SU-DHL-6 (cell line): ENCODE data around the gene ADGRD1.

ENCODE experiments used
- H2AFZ ChIP-seq: fragments of 200-600 bp; sonication (generic); 2 replicates; pipeline ENCODE4 v1.6.1; 2014; ENCODE audit warnings: low read depth, mild to moderate bottlenecking, moderate library complexity, mixed read lengths, antibody characterized with exemption, low read length; ENCODE audit not compliant: severe bottlenecking
- H3F3A ChIP-seq: fragments of 200-600 bp; shearing (Covaris generic); 2 replicates; pipeline ENCODE4 v1.6.0; 2016; ENCODE audit warnings: antibody characterized with exemption, mild to moderate bottlenecking; ENCODE audit not compliant: insufficient read depth
- H3K27ac ChIP-seq: fragments of 200-600 bp; sonication (generic); 2 replicates; pipeline ENCODE4 v1.5.1; 2016; ENCODE audit warnings: low read depth, mild to moderate bottlenecking, low read length, moderate library complexity, mixed read lengths
- H3K27me3 ChIP-seq: fragments of 200-600 bp; sonication (generic), shearing (Covaris generic); 2 replicates; pipeline ENCODE4 v1.6.0; 2014; ENCODE audit warnings: mild to moderate bottlenecking, low read length
- H3K36me3 ChIP-seq: fragments of 200-600 bp; sonication (generic); 2 replicates; pipeline ENCODE4 v1.6.1; 2014; ENCODE audit warnings: mild to moderate bottlenecking, low read length, mixed read lengths
- H3K4me2 ChIP-seq: fragments of 300-600, 200-600 bp; shearing (Covaris generic), sonication (generic); 2 replicates; pipeline ENCODE4 v1.6.0; 2014; ENCODE audit warnings: low read length, low read depth, mild to moderate bottlenecking; ENCODE audit not compliant: poor library complexity, severe bottlenecking
- H3K4me3 ChIP-seq: fragments of 200-600 bp; sonication (generic); 2 replicates; pipeline ENCODE4 v1.5.1; 2014; ENCODE audit warnings: antibody characterized with exemption, low read length, mild to moderate bottlenecking, mixed read lengths; ENCODE audit not compliant: insufficient read depth, poor library complexity, severe bottlenecking
- H3K79me2 ChIP-seq: fragments of 200-600 bp; sonication (generic); 2 replicates; pipeline ENCODE4 v1.6.1; 2014; ENCODE audit warnings: mild to moderate bottlenecking, low read length, moderate library complexity; ENCODE audit not compliant: insufficient read depth
- H3K9ac ChIP-seq: fragments of 200-600 bp; sonication (generic); 2 replicates; pipeline ENCODE4 v1.7.0; 2014; ENCODE audit warnings: mild to moderate bottlenecking, low read length
- H3K9me2 ChIP-seq: fragments of 200-600 bp; sonication (generic); replicated peaks from 2 replicates; pipeline ENCODE4 v1.6.1; 2014; ENCODE audit warnings: low read length; ENCODE audit not compliant: insufficient read depth
- H3K9me3 ChIP-seq: fragments of 200-600 bp; sonication (generic); 2 replicates; pipeline ENCODE4 v1.6.1; 2014; ENCODE audit warnings: low read length, mixed read lengths; ENCODE audit not compliant: insufficient read depth
- H4K20me1 ChIP-seq: fragments of 200-600 bp; sonication (generic); 2 replicates; pipeline ENCODE4 v1.6.1; 2014; ENCODE audit warnings: low read depth, mild to moderate bottlenecking, antibody characterized with exemption, low read length, moderate library complexity, mixed read lengths
- EZH2phosphoT487 ChIP-seq: fragments of 200-600 bp; sonication (generic), shearing (Covaris generic); conservative IDR thresholded peaks from 2 replicates; pipeline ENCODE4 v1.6.1; 2018; ENCODE audit warnings: mild to moderate bottlenecking, antibody characterized with exemption, low read length, moderate library complexity, mixed read lengths
- TF ChIP-seq, protein P1 (sequence below): fragments of 200-600 bp; sonication (generic); IDR thresholded peaks from one replicate; pipeline ENCODE4 v1.5.1; 2017; ENCODE audit warnings: antibody characterized with exemption, mild to moderate bottlenecking, low read length, moderate library complexity; ENCODE audit not compliant: insufficient read depth, poor library complexity, severe bottlenecking

The ADGRD1 gene

DNA sequence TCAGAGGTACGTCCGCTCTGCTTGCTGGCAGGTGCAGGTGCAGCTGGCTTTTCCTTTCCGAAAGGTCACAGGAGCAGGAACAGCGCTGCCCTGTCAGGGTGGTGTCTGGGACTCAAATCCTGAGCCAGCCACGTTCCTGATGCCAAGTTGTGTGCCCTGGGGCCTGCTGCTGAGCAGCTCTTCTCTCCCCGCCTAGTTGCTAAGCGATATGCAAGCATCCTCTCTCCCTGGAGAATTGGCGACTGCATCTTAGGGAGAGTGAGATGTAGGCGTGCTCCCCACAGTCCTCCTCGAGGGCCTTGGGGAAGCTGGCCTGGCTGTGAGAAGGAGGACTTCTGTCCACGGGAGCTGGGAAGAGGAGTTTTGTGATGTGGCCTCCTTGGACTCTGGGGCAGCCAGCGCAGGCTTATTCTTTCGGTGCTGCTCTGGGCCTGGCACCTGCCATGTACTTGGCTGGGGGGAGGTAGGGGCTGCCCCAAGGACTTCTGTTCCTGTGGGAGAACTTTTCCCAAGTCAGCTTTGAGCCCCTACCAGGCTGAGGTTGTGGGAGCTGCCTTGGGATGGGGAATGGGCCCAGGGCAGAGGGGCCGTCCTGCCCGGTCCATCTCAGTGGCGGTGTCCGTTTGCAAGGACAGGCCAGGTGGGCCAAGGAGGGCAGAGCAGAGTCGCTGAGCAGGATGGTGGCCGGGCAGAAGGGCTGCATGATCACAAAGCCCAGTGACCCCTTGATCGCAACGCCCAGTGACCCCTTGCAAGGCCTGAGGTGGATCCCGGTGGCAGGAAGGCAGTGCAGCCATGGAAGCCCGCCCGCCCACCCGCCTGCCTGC is 183.5 kb downstream of the ADGRD1 start:
- Histone ChIP-seq H3K79me2 (no peaks in the 10 kb centered on the region), H3K27me3 (no peaks in the 10 kb centered on the region), H3K9me2 (no peaks in the 10 kb centered on the region), H3K36me3 (no peaks in the 10 kb centered on the region), H3K27ac (no peak overlapping the region), H3K9ac (no peak overlapping the region), H4K20me1 (no peaks in the 10 kb centered on the region), H3F3A (no peaks in the 10 kb centered on the region), H3K4me2 (no peak overlapping the region), H2AFZ (no peak overlapping the region), H3K4me3 (no peak overlapping the region), H3K9me3 (no peaks in the 10 kb centered on the region)
- TF ChIP-seq EZH2phosphoT487, result no peak
- TF ChIP-seq, protein P1, sequence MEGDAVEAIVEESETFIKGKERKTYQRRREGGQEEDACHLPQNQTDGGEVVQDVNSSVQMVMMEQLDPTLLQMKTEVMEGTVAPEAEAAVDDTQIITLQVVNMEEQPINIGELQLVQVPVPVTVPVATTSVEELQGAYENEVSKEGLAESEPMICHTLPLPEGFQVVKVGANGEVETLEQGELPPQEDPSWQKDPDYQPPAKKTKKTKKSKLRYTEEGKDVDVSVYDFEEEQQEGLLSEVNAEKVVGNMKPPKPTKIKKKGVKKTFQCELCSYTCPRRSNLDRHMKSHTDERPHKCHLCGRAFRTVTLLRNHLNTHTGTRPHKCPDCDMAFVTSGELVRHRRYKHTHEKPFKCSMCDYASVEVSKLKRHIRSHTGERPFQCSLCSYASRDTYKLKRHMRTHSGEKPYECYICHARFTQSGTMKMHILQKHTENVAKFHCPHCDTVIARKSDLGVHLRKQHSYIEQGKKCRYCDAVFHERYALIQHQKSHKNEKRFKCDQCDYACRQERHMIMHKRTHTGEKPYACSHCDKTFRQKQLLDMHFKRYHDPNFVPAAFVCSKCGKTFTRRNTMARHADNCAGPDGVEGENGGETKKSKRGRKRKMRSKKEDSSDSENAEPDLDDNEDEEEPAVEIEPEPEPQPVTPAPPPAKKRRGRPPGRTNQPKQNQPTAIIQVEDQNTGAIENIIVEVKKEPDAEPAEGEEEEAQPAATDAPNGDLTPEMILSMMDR, result no peak

DNA sequence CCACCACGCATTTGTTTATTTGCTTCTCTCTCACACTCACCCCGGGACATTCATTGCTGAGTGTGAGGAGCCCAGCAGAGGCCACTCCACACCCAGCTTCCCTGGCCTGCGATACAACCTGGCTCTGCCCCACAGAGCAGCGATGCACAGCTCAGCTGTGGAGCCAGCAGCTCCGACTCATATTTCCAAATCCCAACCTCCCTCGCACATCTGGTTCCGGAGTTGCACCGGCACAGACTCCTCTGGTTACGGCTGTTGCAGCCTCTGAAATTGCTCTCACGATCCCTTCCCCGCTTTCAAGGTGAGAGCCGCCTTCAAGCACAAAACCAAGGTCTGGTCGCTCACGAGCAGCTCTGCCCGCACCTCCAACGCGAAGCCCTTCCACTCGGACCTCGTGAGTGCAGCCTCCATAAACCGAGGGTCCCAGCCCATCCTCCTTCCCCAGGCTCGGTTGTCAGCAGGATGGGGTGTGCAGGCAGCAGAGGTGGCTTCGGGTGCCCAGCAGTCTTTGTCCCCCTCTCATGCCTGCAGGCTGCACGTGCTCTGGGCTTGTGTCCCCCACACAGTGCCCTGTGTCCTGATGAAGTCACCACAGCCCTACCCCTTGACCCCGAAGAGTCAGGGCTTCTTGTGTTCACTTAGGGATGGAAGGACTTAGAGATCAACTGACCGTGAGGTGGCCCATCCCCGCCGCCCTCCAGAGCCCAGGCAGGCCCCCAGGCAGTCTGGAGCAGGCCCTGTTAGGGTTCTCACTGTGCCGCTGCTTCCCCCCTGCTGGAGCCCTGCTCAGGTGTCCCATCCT is 184.3 kb downstream of the ADGRD1 start:
- no peak overlapping the region for H3K4me2 ChIP-seq
- no peak overlapping the region for H3K9ac ChIP-seq
- no peaks in the 10 kb centered on the region for H3K79me2 ChIP-seq
- no peaks in the 10 kb centered on the region for H3K9me3 ChIP-seq
- no peak overlapping the region for H3K27ac ChIP-seq
- TF ChIP-seq, protein P1, result no peak
- TF ChIP-seq EZH2phosphoT487, result no peak
- no peak overlapping the region for H3K4me3 ChIP-seq
- H4K20me1 ChIP-seq, result no peaks in the 10 kb centered on the region
- no peaks in the 10 kb centered on the region for H3F3A ChIP-seq
- no peak overlapping the region for H2AFZ ChIP-seq
- H3K27me3 ChIP-seq, result no peaks in the 10 kb centered on the region
- no peaks in the 10 kb centered on the region for H3K9me2 ChIP-seq
- no peaks in the 10 kb centered on the region for H3K36me3 ChIP-seq

DNA sequence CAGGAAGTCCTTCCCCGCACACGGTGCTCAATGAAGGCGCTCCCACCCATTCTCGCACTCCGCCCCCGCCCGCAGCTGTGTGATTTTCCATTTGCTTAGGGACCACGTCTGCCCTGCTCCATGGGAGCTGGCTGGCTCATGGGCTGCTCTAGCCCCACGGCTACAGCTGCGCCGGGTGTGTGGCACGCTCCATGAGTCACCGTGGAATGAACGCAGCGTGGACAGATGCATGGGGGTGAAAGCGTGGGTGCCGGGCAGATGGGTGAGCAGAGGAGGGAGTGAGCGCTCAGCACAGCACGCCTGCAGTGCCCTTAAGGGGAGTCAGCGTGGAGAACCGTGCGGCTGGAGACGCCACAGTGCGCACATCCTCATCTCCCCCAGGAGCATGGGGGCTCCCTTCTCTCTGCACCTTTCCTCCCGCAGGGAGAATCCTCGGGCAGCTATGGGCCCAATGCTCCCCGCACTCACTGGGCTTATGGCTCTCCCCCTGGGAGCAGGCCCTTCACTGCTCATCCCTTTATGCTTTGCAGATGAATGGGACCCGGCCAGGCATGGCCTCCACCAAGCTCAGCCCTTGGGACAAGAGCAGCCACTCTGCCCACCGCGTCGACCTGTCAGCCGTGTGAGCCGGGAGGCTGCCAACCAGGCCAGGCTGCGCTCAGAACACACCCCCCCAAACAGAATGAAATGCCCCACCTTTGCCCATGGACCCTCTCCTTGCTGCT is 185.1 kb downstream of the ADGRD1 start:
- no peaks in the 10 kb centered on the region for H3K79me2 ChIP-seq
- H3K9me2 ChIP-seq, result no peaks in the 10 kb centered on the region
- H3F3A ChIP-seq, result no peaks in the 10 kb centered on the region
- no peak overlapping the region for H3K4me3 ChIP-seq
- no peak overlapping the region for H2AFZ ChIP-seq
- no peak overlapping the region for H3K4me2 ChIP-seq
- no peaks in the 10 kb centered on the region for H3K9me3 ChIP-seq
- no peaks in the 10 kb centered on the region for H3K27me3 ChIP-seq
- H3K9ac ChIP-seq, result no peak overlapping the region
- TF ChIP-seq, protein P1, result no peak
- TF ChIP-seq EZH2phosphoT487, result no peak
- H3K36me3 ChIP-seq, result no peaks in the 10 kb centered on the region
- H4K20me1 ChIP-seq, result no peaks in the 10 kb centered on the region
- H3K27ac ChIP-seq, result no peak overlapping the region
